Muscle of leg (tissue), 11 donors: ENCODE measurements around the gene TSPAN18. TPM values are rescaled to one million over a fixed set of nuclear protein-coding genes. Genes with fewer than 3 reads are reported as not detected.

ENCODE experiments used
- DNase-seq: peaks from one replicate; pipeline ENCODE4 v3.0.0; 2013
- H3K27ac ChIP-seq: one replicate; pipeline ENCODE4 v1.5.1; 2013; ENCODE audit warnings: mild to moderate bottlenecking, low read length, control low read depth
- H3K27me3 ChIP-seq: one replicate; pipeline ENCODE4 v1.6.1; 2013; ENCODE audit warnings: low read length; ENCODE audit not compliant: control insufficient read depth, insufficient read depth
- H3K36me3 ChIP-seq: one replicate; pipeline ENCODE4 v1.6.1; 2013; ENCODE audit warnings: low read length; ENCODE audit not compliant: control insufficient read depth, insufficient read depth
- H3K4me1 ChIP-seq: one replicate; pipeline ENCODE4 v1.6.1; 2013; ENCODE audit warnings: low read length; ENCODE audit not compliant: control insufficient read depth, insufficient read depth
- H3K4me3 ChIP-seq: one replicate; pipeline ENCODE4 v1.5.1; 2013; ENCODE audit warnings: low read length, control low read depth
- H3K9me3 ChIP-seq: replicated peaks from 2 replicates; pipeline ENCODE4 v1.6.1; 2013; ENCODE audit warnings: low read depth, low read length; ENCODE audit not compliant: control insufficient read depth
- WGBS: methylation state at CpG from one replicate; pipeline ENCODE4 v1.1.5; 2013; ENCODE audit warnings: missing lambda C conversion rate; ENCODE audit not compliant: insufficient coverage; 5-methylcytosine and 5-hydroxymethylcytosine counted together
- polyA plus RNA-seq, 8 donors: library from polyadenylated mRNA; unstranded; fragments of 120-200 nt; gene quantifications; one replicate each; pipeline versions ENCODE4 v1.2.1 to v1.2.3, GENCODE V29; 2013; ENCODE audit warnings: inconsistent platforms in 1 of 8, low replicate concordance in 1 of 8; ENCODE audit not compliant: insufficient read length in 8 of 8, insufficient read depth in 1 of 8
- total RNA-seq: library from RNA; stranded (reverse); fragments of 120-200 nt; gene quantifications from one replicate; pipeline ENCODE4 v1.2.4, GENCODE V29; 2013

Gene TSPAN18
- total and polyA plus RNA-seq, 9 donors: 15.2 to 63.9 (median 44.0) TPM

GRCh38 chr11:44969651-44970252 lies 243.0 kb downstream of the TSPAN18 start:
- Histone ChIP-seq H3K27ac (no peak overlapping the region), H3K36me3 (no peaks in the 10 kb centered on the region), H3K27me3 (peaks cover 2% of the 10 kb centered on the region), H3K9me3 (no peaks in the 10 kb centered on the region), H3K4me1 (peaks cover 14% of the 10 kb centered on the region), H3K4me3 (no peak overlapping the region)
- WGBS: 73% methylated on average over 5 of the region's 12 CpGs
- no peak for DNase-seq

- Histone ChIP-seq H3K9me3 (no peaks in the 10 kb centered on the region), H3K27me3 (peaks cover 2% of the 10 kb centered on the region), H3K4me3 (no peak overlapping the region), H3K36me3 (no peaks in the 10 kb centered on the region), H3K27ac (no peak overlapping the region), H3K4me1 (peaks cover 10% of the 10 kb centered on the region)
- no peak for DNase-seq
- WGBS: 76% methylated on average over 5 of the region's 6 CpGs
Observed at GRCh38 chr11:44970293-44970692, 243.5 kb downstream of the TSPAN18 start.

GRCh38 chr11:44971185-44971584 lies 244.4 kb downstream of the TSPAN18 start:
- Histone ChIP-seq H3K9me3 (no peaks in the 10 kb centered on the region), H3K36me3 (no peaks in the 10 kb centered on the region), H3K4me3 (no peak overlapping the region), H3K4me1 (peaks cover 10% of the 10 kb centered on the region), H3K27ac (no peak overlapping the region), H3K27me3 (peaks cover 2% of the 10 kb centered on the region)
- no peak for DNase-seq
- 40% methylated on average over 1 of the region's 10 CpGs for WGBS

GRCh38 chr11:44972746-44973435 lies 246.1 kb downstream of the TSPAN18 start:
- Histone ChIP-seq H3K27me3 (peaks cover 2% of the 10 kb centered on the region), H3K36me3 (no peaks in the 10 kb centered on the region), H3K4me3 (no peak overlapping the region), H3K27ac (no peak overlapping the region), H3K9me3 (no peaks in the 10 kb centered on the region), H3K4me1 (peaks cover 13% of the 10 kb centered on the region)
- no peak for DNase-seq
- 71% methylated on average over 11 of the region's 19 CpGs for WGBS

GRCh38 chr11:44973632-44974401 lies 247.1 kb downstream of the TSPAN18 start:
- Histone ChIP-seq H3K27me3 (peaks cover 2% of the 10 kb centered on the region), H3K9me3 (no peaks in the 10 kb centered on the region), H3K4me1 (peaks cover 16% of the 10 kb centered on the region), H3K36me3 (no peaks in the 10 kb centered on the region), H3K4me3 (no peak overlapping the region), H3K27ac (no peak overlapping the region)
- WGBS: 82% methylated on average over 5 of the region's 13 CpGs
- DNase-seq: no peak

- no peak overlapping the region for H3K4me3 ChIP-seq
- no peaks in the 10 kb centered on the region for H3K9me3 ChIP-seq
- peaks cover 2% of the 10 kb centered on the region for H3K27me3 ChIP-seq
- H3K4me1 ChIP-seq: peaks cover 22% of the 10 kb centered on the region
- WGBS: 74% methylated on average over 10 of the region's 12 CpGs
- no peak for DNase-seq
- H3K36me3 ChIP-seq: no peaks in the 10 kb centered on the region
- no peak overlapping the region for H3K27ac ChIP-seq
Observed at GRCh38 chr11:44974402-44975000, 247.7 kb downstream of the TSPAN18 start.

- H3K9me3 ChIP-seq: peaks cover 3% of the 10 kb centered on the region
- peaks cover 32% of the 10 kb centered on the region for H3K4me1 ChIP-seq
- H3K4me3 ChIP-seq: no peak overlapping the region
- DNase-seq: no peak
- WGBS: 50% methylated on average over 3 of the region's 5 CpGs
- H3K27me3 ChIP-seq: peaks cover 2% of the 10 kb centered on the region
- no peaks in the 10 kb centered on the region for H3K36me3 ChIP-seq
- H3K27ac ChIP-seq: no peak overlapping the region
Observed at GRCh38 chr11:44976576-44976975, 249.8 kb downstream of the TSPAN18 start.

GRCh38 chr11:44977493-44977984 lies 250.8 kb downstream of the TSPAN18 start:
- H3K4me1 ChIP-seq: peaks cover 32% of the 10 kb centered on the region
- H3K27me3 ChIP-seq: peaks cover 2% of the 10 kb centered on the region
- H3K36me3 ChIP-seq: no peaks in the 10 kb centered on the region
- no peak overlapping the region for H3K4me3 ChIP-seq
- 21% methylated on average over 5 of the region's 9 CpGs for WGBS
- peak overlapping the region; percentile 77 for H3K27ac ChIP-seq
- no peak for DNase-seq
- H3K9me3 ChIP-seq: peaks cover 3% of the 10 kb centered on the region

- Histone ChIP-seq H3K9me3 (peaks cover 3% of the 10 kb centered on the region), H3K27me3 (peaks cover 2% of the 10 kb centered on the region), H3K4me3 (no peak overlapping the region), H3K36me3 (no peaks in the 10 kb centered on the region), H3K27ac (peak overlapping the region; percentile 77), H3K4me1 (peaks cover 27% of the 10 kb centered on the region)
- DNase-seq: no peak
- 34% methylated on average over 3 of the region's 3 CpGs for WGBS
Observed at GRCh38 chr11:44978274-44978960, 251.7 kb downstream of the TSPAN18 start.
